Fibroblast of lung (primary cell): ENCODE results near the gene KHDC3L.

ENCODE experiments used
- CTCF ChIP-seq, 2 donors: IDR thresholded peaks in 1 of 2; conservative IDR thresholded peaks in 1 of 2; 1 replicate in 1 of 2; 2 replicates in 1 of 2; pipeline ENCODE4 v1.5.1; 2011 to 2012; ENCODE audit warnings: low read length in 2 of 2, control low read depth in 1 of 2, inconsistent platforms in 1 of 2, low read depth in 1 of 2, mild to moderate bottlenecking in 1 of 2
- EZH2 ChIP-seq: IDR thresholded peaks from 2 replicates; pipeline ENCODE4 v1.5.1; 2012; ENCODE audit warnings: low read length, control low read depth, mild to moderate bottlenecking; ENCODE audit errors: missing control alignments

GRCh38 chr6:73409395-73409794 is 46.9 kb downstream of the KHDC3L start:
- TF ChIP-seq EZH2 (no peak), CTCF (conservative IDR thresholded peaks at IDR 0.05 in 1 of 2, IDR thresholded peaks at IDR 0.05 in 1 of 2; ENCODE audit: low read depth in 1 of 2, low read length in 2 of 2) (no peak)
